Measurements from ENCODE around the gene C9orf43.
A peak's percentile ranks its signal among the peaks of the same experiment; 100 is the strongest.
"Not testable (repeated sequence)": the region's sequence is repeated elsewhere in the genome, so short reads cannot be mapped to it uniquely, and the experiment has no call there.

Gene C9orf43

DNA sequence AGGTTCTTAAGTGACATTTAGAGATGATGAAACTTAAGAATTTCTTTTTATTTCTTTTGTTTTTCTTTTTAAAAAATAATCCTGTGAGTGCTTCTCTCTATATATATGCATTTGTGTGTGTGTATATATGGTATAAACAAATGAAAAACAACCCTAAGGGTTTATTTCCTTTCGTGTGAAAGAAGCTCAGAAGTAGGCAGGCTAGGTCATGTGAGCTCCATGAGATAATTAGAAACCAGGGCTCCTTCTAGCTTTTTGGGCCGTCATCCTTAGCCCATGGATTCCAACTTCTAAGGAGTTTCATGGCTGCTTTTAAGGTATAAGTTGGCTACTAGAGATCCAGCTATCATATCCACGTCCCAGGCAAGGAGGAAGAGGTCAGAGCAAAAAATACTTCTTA is 11.2 kb downstream of the C9orf43 start:
- DNase-seq: no peak

DNA sequence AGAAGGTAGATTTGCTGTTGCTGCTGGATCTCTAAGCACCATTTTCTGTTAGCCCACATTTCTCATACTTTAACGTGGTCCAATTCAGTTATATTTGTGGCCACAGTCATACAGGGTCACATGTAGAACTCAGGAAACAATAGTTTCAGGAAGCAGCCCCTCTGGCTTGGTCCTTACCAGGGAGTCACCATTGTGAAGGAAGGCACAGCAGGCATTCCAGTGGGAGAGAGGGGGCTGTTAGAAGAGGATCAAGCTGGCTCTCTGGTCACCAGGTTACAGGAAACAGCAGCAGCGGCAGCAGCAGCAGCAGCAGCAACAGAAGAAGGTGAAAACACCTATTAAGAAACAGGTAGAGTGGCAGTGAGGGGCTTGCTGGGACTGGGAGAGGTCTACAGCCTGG is 14.5 kb downstream of the C9orf43 start:
- DNase-seq: no peak

DNA sequence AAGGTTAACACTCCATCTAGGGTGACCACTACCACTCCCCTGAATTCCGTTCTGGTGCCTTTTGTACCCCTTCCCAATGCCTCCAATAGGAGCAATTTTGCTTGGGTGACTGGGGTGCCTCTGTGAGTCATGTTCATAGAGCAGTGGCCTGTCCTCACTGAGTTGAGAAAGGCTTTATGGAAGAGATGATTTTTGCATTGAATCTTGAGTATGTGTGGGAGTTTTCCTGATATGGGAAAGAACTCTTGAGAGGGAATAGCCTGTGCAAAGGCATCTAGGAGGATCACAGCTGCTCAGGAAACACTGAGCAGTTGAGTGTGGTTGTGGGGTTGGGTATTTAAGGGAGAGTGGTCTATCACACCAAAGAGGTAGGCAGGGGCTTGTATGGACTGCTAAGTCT is 16.2 kb downstream of the C9orf43 start:
- DNase-seq: no peak

DNA sequence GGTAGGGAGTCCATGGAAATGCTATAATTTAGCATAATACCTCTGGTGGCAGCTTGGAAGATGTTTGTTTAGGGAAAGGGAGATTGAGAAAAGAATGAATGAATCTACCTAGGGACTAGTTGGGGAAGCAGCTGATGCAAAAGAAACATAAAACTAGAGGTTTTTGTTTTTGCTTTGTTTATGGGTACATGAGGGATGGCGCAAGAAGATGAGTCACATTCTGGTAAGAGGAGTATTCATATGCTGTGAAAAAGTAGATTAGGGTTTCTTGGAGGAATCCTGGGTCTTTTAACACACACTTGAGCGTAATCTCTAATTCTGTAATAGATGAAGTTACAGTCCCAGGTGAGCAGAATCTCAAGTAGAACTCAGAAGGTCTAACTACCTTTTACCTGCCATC is 17.1 kb downstream of the C9orf43 start:
- no peak for DNase-seq

DNA sequence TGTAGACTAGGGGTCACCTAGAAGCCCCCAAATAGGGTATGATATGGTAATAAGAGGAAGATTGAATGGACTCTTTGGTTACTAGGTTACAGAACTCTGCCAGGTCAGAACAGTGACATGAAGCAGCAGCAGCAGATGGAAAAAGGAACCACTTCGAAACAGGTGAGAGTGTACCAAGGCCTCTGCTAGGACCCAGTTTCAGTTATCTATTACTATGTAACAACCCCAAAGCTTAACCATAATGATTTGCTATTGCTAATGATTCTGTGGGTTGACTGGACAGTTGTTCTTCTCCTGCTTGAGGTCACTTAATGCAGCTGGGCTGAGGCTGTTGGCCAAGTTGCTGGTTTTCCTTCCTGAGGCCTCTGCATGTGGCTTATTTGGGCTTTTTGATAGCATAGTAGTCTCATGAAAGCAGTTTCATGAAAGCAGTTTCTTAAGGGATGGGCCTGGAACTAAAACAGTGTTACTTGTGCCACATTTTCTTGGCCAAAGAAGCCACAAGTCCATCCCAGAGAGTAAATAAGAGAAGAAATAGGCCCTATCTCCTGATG is 17.6 kb downstream of the C9orf43 start:
- no peak for DNase-seq

DNA sequence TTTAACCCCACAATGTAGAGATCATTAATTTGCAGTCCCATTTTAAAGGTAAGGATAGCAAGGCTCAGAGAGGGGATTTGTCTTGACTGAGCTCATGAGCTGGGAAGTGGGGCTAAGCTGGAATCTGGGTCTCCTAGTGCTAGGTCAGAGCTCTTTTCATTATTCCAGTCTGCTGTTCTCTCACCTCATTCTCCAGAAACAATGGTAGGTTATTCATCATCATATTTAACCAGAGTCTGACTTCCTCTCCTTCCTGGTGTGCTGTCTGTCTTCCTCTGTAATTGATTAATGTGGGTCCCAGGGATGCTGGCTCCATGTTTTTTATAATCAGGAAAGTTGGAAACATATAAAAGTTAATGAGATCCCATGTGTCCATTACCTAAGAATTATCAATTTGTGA is 20.6 kb downstream of the C9orf43 start:
- DNase-seq: no peak

DNA sequence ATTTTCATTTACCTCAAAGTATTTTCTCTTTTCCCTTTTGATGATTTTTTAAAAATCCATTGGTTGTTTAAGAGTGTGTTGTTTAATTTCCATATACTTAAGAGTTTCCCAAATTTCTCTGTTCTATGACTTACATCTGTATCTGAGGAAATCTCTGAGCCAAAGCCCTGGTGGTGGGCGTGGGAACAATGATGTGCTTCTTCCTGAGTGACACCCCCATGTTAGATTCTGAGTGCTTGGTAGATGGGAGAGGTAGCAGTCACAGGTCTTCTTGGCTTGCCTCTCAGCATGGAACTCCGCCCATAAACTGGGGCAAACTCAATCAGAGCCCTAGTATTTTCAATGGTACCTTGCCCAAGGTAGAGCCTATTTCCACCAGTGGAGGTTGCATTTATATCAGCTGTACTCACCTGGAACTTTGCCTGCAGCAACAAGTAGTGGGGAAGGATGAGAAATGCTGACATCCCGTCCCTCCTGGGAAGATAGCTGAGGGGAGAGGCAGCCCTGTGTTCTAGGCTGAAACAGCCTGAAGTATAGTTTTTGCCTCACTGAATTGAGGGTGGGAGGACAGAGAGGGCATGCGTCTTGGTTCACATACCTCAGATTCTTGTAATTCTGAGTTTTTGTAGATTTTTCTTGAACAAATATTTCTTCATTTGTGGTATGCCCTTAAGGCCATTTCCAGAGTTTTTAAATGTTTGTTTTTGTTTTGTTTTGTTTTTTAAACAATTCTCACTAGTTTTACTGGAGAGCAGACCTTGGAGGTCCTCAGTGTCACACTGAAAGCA is 26.4 kb downstream of the C9orf43 start:
- no peak for DNase-seq

DNA sequence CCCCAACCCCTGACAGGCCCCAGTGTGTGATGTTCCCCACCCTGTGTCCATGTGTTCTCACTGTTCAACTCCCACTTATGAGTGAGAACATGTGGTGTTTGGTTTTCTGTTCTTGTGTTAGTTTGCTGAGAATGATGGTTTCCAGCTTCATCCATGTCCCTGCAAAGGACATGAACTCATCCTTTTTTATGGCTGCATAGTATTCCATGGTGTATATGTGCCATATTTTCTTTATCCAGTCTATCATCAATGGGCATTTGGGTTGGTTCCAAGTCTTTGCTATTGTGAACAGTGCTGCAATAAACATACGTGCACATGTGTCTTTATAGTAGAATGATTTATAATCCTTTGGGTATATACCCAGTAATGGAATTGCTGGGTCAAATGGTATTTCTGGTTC is 27.2 kb downstream of the C9orf43 start:
- not testable (repeated sequence) for DNase-seq

DNA sequence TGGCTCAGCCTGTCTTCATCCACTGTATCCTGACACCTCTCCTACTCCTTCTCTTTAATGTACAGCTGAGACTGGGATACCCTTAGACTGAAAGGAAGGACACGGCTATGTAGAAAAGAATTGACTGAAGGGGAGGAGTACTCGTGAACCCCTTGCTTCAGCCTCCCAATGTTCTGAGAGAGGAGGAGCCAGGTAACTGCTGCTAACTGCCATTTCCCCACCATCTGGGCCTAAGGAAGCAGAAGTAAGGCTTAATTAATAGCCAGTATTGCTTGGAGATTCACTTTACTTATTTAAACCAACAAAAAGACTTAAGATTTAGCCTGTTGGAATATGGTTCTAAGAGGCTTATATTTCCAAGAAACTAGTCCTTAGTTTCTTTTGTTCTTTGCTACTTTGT is 34.2 kb downstream of the C9orf43 start:
- no peak for DNase-seq

DNA sequence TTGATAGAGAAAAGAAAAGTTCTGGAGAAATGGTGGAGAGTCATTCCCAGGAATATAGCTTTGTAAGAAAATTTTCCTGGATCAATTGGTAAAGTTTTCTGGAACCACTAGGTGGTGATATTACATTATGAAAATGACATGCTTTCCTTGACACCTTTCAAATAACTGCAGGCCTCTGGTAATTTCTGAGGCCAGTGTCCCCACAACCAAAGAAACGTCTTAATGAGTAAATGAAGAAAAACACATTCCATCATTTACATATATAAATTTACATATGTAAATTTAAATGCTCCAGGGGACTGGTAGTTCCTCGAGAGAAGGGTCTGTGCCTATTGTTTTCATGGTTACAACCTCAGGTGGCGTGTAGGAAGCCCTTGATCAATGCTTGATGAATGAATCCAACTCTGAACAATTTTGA is 35.8 kb downstream of the C9orf43 start:
- DNase-seq: peak; percentile 53

DNA sequence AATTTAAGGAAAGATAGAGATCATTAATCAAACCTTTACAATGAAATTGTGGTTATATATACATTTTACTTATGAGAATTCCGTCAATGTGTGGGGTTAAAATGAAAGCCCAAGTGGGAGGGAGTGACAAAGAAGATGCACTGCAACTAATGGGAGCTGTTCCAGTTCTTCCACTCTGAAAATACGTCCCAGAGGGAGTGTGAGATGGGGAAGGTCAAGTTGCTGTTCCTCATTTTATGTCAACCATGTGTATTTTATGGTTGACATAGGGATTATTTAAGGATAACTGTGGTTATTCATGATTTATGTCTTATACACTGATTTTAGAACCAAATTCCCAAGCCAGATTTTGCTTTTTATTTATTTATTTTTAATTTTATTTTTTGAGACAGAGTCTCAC is 38.8 kb downstream of the C9orf43 start:
- no peak for DNase-seq

DNA sequence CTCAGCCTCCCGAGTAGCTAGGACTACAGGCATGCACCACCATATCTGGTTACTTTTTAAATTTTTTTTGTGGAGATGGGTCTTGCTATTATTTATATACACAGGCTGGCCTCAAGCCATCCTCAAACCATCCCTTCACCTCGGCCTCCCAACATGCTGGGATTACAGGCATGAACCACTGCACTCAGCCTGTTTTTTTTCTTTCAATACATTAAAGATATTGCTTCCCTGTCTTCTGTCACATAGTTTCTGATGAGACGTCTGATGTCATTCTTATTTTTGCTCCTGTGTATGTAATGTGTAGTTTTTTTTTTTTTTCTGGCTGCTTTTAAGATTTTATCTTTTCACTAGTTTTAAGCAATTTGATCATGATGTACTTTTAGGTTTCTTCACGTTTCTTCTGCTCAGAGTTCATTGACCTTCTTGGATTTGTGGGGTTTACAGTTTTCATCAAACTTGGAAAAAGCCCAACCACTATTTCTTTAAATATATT is 41.6 kb downstream of the C9orf43 start:
- DNase-seq: no peak

DNA sequence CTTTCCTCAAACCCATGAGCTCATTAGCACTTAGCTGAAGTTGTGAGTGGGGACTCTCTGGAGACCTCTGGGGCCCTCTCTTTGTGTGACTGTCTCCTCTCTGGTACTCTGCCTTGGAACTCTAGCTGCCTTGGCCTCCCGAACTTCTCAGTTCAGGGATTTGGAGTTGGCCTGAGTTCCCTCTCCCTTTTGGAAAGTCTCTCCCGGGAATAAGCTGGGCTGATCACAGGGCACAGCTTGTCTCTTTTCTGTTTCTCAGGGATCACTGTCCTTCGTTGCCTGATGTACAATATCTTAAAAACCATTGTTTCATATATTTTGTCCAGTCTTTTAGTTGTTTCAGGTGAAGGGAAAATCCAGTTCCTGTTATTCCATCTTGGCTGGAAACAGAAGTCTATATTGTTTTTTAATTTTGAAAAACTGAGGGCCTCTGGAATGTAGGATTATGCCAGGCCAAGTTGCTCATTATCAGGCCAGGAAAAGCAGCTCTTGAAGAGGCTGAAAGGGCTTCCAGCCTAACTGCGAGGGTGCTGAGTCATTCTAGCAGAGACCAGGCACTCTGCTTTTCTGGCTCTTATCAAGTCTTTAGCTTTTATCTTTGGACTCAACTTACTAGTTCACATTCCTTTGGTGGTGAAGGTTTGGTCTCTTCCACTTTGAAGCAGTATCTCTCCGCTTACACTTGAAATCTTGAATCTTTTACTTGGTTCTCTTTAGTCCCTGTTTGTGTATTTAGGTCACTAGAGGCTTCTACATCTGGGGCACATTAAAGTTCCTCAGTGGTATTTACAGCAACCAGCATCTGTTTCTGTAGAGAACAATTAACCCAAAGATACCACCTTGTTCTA is 44.6 kb downstream of the C9orf43 start:
- no peak for DNase-seq

DNA sequence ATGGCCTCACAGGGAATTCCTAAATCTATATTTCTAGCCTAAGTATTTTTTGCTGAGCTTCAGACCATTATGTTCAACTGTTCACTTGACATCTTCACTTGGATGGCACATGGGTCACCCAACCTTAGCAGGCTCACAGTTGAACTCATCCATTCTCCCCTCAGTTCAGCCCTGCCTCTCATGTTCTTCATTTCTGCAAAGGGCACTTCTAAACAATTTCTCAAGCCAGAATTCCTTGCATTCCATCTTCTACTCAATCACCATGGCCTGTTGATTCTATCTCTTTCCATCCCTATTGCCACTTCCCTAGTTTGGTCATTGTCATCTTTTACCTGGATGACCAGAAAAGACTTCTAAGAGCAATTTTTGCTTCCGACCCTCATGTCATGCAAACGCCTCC is 45.7 kb downstream of the C9orf43 start:
- DNase-seq: no peak

DNA sequence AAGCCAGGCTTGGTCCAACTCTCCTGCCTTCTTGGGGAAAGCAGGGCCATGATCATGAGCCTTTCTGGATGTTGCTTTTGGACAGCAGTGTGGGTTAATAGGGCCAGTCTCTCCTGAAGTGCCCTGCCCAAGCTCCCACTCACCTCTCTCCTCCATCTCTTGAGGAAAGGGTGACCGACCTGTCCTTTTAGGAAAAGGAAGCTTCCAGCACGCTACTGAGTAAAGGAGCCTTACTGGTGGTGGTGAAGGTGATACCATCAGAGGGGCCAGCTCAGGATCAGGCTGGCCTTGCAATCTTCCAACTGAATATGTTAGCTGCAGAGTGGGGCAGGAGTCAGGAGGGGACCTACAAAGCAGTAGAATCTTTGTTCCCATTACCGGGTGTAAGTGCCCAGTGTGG is 50.7 kb downstream of the C9orf43 start:
- no peak for DNase-seq

DNA sequence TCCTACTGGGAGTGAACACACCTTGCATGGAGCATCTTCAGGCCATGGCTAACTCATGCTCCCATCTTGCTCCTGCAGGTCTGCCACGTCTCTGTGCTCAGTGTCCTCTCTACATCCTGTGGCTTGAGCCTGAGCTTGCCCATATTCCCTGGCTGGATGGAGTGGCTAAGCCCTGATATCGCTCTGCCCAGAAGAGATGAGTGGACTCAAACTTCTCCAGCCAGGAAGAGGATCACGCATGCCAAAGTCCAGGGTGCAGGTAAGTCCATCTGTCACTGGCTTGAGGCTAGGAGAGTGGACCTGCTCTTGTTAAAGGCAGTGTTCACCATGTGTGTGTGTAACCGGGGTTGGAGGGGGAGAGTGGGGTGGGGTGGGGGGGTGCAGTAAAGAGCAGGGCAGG is 51.4 kb downstream of the C9orf43 start:
- no peak for DNase-seq

DNA sequence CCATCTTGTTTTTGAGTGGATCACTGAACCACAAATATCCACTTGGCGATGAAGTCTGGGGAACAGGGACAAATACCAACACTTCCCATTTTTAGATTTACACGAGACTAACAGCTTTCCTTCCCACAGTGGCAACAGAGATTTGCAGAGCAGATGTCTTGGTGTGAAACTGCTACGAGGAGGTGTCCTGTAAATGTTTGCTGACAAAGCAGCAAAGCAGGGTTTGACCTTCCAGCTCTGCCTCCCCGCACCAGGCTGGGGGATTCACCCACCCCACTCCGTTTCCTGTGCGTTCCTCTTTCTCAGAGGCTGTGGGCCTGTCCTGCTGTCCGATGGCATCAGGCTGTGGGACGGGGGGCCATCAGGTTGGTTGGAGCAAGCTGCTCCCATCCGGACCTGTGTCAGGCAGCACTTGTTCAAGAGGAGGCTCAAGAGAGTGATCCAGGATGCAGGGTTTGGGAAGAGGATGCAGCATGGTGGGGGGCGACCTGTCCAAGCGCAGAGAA is 52.3 kb downstream of the C9orf43 start:
- DNase-seq: no peak

DNA sequence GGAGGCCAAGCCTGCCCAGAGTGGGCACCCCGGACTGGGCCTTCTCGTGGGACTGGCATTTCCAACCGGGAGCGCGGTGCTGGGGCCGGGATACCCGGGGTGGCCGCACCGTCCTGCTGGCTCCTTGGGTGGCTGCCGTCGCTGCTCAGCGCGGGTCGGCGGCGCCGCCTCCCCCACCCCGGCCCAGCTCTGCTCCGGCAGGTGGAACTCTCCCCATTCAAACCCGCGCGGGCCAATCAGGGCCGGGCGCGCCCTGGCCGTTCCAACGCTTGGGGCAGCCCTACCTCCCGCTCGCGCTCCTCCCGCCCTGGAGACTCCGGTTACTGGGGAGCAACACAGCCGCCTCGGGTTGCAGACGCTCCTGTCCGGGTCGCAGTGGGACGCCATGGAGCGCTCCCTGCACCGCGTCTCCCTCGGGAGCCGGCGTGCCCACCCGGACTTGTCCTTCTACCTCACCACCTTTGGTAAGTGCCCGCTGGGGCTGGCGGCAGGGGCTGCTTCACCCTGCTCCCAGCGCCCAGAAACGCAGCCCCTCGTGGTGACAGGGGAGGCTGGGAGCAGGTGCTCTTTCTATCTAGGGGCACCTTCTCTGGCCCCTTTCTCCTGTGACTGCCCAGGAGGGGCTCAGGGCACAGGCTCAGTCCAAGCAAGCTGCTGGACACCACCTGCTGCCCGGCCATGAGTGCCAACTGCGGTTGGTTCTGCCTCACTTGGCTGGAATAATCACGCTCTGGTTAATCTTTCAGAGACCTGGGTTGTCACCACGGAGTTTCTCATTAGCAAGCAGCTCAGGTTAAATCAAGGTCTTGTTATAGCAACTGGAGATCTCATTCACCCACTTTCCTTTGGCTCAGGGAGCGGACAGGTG is 53.1 kb downstream of the C9orf43 start, which contains the start of gene RGS3:
Gene RGS3, plus strand, starts transcription at position 310 of the 868 bp plus-strand sequence. Its CDS starts 76 bp downstream, at position 386.
- DNase-seq: no peak

DNA sequence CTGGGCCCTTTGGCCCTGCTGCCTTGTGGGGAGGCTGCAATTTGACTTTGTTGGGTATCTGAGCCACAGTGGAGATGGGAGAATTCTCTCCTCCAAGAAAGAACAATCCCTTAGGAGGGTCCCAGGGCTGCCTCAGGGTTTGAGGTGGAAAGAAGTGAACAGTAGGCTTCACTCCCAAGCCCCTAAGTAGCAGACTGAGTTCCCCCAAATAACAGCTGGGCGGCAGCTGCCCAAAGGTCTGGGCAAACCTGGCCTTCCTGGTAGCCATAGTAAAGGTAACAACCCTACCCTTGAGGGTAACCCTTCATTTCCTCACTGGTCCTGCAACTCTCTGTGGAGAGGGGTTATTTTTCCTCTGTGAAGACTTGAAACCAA is 53.7 kb downstream of the C9orf43 start:
- no peak for DNase-seq

DNA sequence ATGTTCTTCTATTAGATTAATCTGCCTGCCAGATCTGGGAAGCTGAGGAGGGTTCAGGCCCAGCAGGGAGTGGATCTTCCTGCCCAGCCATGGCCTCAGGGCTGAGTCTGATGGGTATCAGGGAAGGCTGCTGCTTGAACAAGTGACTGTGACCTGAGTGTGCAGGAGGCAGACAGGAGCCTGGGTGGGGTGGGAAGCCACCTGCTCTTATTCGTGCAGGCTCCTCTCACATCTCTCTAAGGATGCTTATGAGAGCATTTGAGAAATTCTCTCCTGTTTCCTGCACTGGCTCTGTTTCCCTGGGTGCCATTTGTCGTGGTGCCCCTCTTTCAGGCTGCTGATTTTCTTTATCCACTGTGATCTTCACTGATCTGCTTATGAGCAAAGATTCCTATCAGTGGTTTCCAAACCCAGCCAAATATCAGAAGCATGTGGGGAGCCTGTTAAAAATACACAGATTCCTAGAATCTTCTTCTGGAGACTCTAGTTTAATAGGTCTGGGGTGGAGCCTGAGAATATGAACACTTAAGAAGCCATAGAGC is 55.1 kb downstream of the C9orf43 start:
- DNase-seq: no peak

DNA sequence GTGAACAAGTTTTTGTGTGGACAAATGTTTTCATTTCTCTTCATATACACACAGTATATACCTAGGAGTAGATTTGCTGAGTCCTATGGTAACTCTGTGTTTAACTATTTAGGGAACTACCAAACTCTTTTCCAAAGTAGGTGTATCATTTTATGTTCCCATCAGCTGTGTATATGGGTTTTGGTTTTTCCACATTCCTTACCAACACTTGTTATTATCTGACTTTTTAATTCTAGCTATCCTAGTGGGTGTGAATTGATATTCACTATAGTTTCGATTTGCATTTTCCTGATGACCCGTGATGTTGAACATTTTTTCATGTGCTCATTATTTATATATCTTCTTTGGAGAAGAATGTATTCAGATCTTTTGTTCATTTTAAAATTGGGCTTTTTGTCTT is 56.6 kb downstream of the C9orf43 start:
- DNase-seq: no peak

Data from CD4-positive, alpha-beta T cell treated with Interleukin-10 for 1 hour (primary cell).